Measurements from ENCODE around the gene NEIL1. TPM values are rescaled to one million over a fixed set of nuclear protein-coding genes. Genes with fewer than 3 reads are reported as not detected.

NEIL1 gene
- total RNA-seq, 1 donor from 2014 or later = 6.6 TPM

GRCh38 chr15:75350601-75351361, 3.9 kb downstream of the NEIL1 start:
- DNase-seq (ENCODE audit: low read depth) (no peak), FAIRE-seq (peak; percentile 62)
- Histone ChIP-seq H3K27me3 (ENCODE audit: control insufficient read depth, insufficient read depth, low read length) (no peaks in the 10 kb centered on the region), H3K4me3 (ENCODE audit: low read depth, low read length) (no peak overlapping the region), H3K36me3 (ENCODE audit: control insufficient read depth, insufficient read depth, low read length) (peaks cover 6% of the 10 kb centered on the region)
- no peak for TF ChIP-seq CTCF (IDR thresholded peaks at IDR 0.05; ENCODE audit: insufficient read depth, low read length, severe bottlenecking)

GRCh38 chr15:75352186-75353080, 5.6 kb downstream of the NEIL1 start:
- TF ChIP-seq CTCF (IDR thresholded peaks at IDR 0.05; ENCODE audit: insufficient read depth, low read length, severe bottlenecking) = no peak
- no peaks in the 10 kb centered on the region for H3K27me3 ChIP-seq (ENCODE audit: control insufficient read depth, insufficient read depth, low read length)
- H3K36me3 ChIP-seq (ENCODE audit: control insufficient read depth, insufficient read depth, low read length) = peaks cover 10% of the 10 kb centered on the region
- H3K4me3 ChIP-seq (ENCODE audit: low read depth, low read length) = no peak overlapping the region
- FAIRE-seq = no peak
- no peak for DNase-seq (ENCODE audit: low read depth)

- Histone ChIP-seq H3K36me3 (ENCODE audit: control insufficient read depth, insufficient read depth, low read length) (peaks cover 16% of the 10 kb centered on the region), H3K4me3 (ENCODE audit: low read depth, low read length) (no peak overlapping the region), H3K27me3 (ENCODE audit: control insufficient read depth, insufficient read depth, low read length) (no peaks in the 10 kb centered on the region)
- TF ChIP-seq CTCF (IDR thresholded peaks at IDR 0.05; ENCODE audit: insufficient read depth, low read length, severe bottlenecking) = no peak
- FAIRE-seq = no peak
- DNase-seq (ENCODE audit: low read depth) = no peak
These were observed 6.8 kb downstream of the NEIL1 start for GRCh38 chr15:75353604-75354003.

GRCh38 chr15:75354454-75354853, 7.6 kb downstream of the NEIL1 start:
- Histone ChIP-seq H3K4me3 (ENCODE audit: low read depth, low read length) (no peak overlapping the region), H3K36me3 (ENCODE audit: control insufficient read depth, insufficient read depth, low read length) (peaks cover 23% of the 10 kb centered on the region), H3K27me3 (ENCODE audit: control insufficient read depth, insufficient read depth, low read length) (no peaks in the 10 kb centered on the region)
- DNase-seq (ENCODE audit: low read depth) = no peak
- TF ChIP-seq CTCF (IDR thresholded peaks at IDR 0.05; ENCODE audit: insufficient read depth, low read length, severe bottlenecking) = no peak
- no peak for FAIRE-seq

- peaks cover 29% of the 10 kb centered on the region for H3K36me3 ChIP-seq (ENCODE audit: control insufficient read depth, insufficient read depth, low read length)
- no peaks in the 10 kb centered on the region for H3K27me3 ChIP-seq (ENCODE audit: control insufficient read depth, insufficient read depth, low read length)
- DNase-seq (ENCODE audit: low read depth) (no peak), FAIRE-seq (no peak)
- TF ChIP-seq CTCF (IDR thresholded peaks at IDR 0.05; ENCODE audit: insufficient read depth, low read length, severe bottlenecking) = no peak
- H3K4me3 ChIP-seq (ENCODE audit: low read depth, low read length) = no peak overlapping the region
These were observed 8.5 kb downstream of the NEIL1 start for GRCh38 chr15:75355369-75355768.
